HEK293 (cell line): Measurements from ENCODE around the gene ARL2BP.
A peak's percentile ranks its signal among the peaks of the same experiment; 100 is the strongest.

Experiments used
- REPIN1 ChIP-seq: fragments of 450-650 bp; formaldehyde crosslinking; IDR thresholded peaks from 2 replicates; pipeline ENCODE4 v1.5.1; 2017; ENCODE audit warnings: missing biosample characterization, missing genetic modification characterization, low read depth
- SP2 ChIP-seq: fragments of 450-650 bp; formaldehyde crosslinking; IDR thresholded peaks from 2 replicates; pipeline ENCODE4 v1.5.1; 2016; ENCODE audit warnings: missing biosample characterization, missing genetic modification characterization
- ZBTB17 ChIP-seq: fragments of 450-650 bp; formaldehyde crosslinking; IDR thresholded peaks from 2 replicates; pipeline ENCODE4 v1.5.1; 2016; ENCODE audit warnings: missing biosample characterization, missing genetic modification characterization
- ZFHX2 ChIP-seq: fragments of 450-650 bp; formaldehyde crosslinking; conservative IDR thresholded peaks from 2 replicates; pipeline ENCODE4 v1.5.1; 2016; ENCODE audit warnings: missing biosample characterization, missing genetic modification characterization
- ZNF114 ChIP-seq: fragments of 450-650 bp; formaldehyde crosslinking; IDR thresholded peaks from 2 replicates; pipeline ENCODE4 v1.5.0; 2017; ENCODE audit warnings: missing biosample characterization, missing genetic modification characterization
- ZNF350 ChIP-seq: fragments of 450-650 bp; formaldehyde crosslinking; IDR thresholded peaks from 2 replicates; pipeline ENCODE4 v1.5.0; 2017; ENCODE audit warnings: missing biosample characterization, mild to moderate bottlenecking, missing genetic modification characterization
- ZNF48 ChIP-seq: fragments of 450-650 bp; formaldehyde crosslinking; IDR thresholded peaks from 2 replicates; pipeline ENCODE4 v1.5.1; 2016; ENCODE audit warnings: missing biosample characterization, missing genetic modification characterization
- ZNF768 ChIP-seq: fragments of 450-650 bp; formaldehyde crosslinking; IDR thresholded peaks from 2 replicates; pipeline ENCODE4 v1.5.1; 2018; ENCODE audit warnings: missing biosample characterization, mild to moderate bottlenecking, missing genetic modification characterization
- TF ChIP-seq, protein P1 (sequence below): fragments of 450-650 bp; formaldehyde crosslinking; IDR thresholded peaks from 2 replicates; pipeline ENCODE4 v1.5.1; 2016; ENCODE audit warnings: missing biosample characterization, missing genetic modification characterization
- TF ChIP-seq, protein P2 (sequence below): fragments of 450-650 bp; formaldehyde crosslinking; IDR thresholded peaks from 2 replicates; pipeline ENCODE4 v1.5.1; 2016; ENCODE audit warnings: missing biosample characterization, missing genetic modification characterization
- TF ChIP-seq, protein P3 (sequence below): fragments of 450-650 bp; formaldehyde crosslinking; optimal IDR thresholded peaks from 2 replicates; pipeline ENCODE3; 2016; ENCODE audit warnings: missing biosample characterization, mild to moderate bottlenecking, missing genetic modification characterization
- TF ChIP-seq, protein P4 (sequence below): fragments of 450-650 bp; formaldehyde crosslinking; IDR thresholded peaks from 2 replicates; pipeline ENCODE4 v1.5.1; 2016; ENCODE audit warnings: missing biosample characterization, missing genetic modification characterization
- TF ChIP-seq, protein P5 (sequence below): fragments of 450-650 bp; formaldehyde crosslinking; IDR thresholded peaks from 2 replicates; pipeline ENCODE4 v1.5.1; 2016; ENCODE audit warnings: missing biosample characterization, missing genetic modification characterization, borderline replicate concordance

DNA sequence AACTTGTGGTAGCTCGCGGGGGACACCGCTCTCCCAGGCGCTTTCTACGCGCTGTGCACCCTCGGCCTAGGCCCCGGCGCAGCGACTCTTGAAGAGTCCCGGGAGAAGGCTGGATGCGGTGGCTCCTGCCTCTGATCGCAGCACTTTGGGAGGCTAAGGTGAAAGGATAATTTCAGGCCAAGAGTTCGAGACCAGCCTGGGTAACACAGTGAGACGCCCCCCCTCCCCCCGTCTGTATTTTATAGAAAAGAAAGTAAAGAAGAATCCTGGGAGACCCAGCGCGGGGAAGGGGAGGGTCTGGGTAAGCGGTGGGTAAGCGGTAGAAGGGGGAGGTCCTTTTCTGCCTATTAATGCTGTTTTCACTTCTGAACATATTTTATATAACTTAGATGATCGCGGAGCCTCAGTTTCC is 39.9 kb downstream of the ARL2BP start:
- TF ChIP-seq, protein P1, sequence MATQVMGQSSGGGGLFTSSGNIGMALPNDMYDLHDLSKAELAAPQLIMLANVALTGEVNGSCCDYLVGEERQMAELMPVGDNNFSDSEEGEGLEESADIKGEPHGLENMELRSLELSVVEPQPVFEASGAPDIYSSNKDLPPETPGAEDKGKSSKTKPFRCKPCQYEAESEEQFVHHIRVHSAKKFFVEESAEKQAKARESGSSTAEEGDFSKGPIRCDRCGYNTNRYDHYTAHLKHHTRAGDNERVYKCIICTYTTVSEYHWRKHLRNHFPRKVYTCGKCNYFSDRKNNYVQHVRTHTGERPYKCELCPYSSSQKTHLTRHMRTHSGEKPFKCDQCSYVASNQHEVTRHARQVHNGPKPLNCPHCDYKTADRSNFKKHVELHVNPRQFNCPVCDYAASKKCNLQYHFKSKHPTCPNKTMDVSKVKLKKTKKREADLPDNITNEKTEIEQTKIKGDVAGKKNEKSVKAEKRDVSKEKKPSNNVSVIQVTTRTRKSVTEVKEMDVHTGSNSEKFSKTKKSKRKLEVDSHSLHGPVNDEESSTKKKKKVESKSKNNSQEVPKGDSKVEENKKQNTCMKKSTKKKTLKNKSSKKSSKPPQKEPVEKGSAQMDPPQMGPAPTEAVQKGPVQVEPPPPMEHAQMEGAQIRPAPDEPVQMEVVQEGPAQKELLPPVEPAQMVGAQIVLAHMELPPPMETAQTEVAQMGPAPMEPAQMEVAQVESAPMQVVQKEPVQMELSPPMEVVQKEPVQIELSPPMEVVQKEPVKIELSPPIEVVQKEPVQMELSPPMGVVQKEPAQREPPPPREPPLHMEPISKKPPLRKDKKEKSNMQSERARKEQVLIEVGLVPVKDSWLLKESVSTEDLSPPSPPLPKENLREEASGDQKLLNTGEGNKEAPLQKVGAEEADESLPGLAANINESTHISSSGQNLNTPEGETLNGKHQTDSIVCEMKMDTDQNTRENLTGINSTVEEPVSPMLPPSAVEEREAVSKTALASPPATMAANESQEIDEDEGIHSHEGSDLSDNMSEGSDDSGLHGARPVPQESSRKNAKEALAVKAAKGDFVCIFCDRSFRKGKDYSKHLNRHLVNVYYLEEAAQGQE (tag by site-specific recombination): no peak
- no peak for TF ChIP-seq SP2 (tag by site-specific recombination)
- TF ChIP-seq, protein P2, sequence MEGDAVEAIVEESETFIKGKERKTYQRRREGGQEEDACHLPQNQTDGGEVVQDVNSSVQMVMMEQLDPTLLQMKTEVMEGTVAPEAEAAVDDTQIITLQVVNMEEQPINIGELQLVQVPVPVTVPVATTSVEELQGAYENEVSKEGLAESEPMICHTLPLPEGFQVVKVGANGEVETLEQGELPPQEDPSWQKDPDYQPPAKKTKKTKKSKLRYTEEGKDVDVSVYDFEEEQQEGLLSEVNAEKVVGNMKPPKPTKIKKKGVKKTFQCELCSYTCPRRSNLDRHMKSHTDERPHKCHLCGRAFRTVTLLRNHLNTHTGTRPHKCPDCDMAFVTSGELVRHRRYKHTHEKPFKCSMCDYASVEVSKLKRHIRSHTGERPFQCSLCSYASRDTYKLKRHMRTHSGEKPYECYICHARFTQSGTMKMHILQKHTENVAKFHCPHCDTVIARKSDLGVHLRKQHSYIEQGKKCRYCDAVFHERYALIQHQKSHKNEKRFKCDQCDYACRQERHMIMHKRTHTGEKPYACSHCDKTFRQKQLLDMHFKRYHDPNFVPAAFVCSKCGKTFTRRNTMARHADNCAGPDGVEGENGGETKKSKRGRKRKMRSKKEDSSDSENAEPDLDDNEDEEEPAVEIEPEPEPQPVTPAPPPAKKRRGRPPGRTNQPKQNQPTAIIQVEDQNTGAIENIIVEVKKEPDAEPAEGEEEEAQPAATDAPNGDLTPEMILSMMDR: no peak
- TF ChIP-seq, protein P3, sequence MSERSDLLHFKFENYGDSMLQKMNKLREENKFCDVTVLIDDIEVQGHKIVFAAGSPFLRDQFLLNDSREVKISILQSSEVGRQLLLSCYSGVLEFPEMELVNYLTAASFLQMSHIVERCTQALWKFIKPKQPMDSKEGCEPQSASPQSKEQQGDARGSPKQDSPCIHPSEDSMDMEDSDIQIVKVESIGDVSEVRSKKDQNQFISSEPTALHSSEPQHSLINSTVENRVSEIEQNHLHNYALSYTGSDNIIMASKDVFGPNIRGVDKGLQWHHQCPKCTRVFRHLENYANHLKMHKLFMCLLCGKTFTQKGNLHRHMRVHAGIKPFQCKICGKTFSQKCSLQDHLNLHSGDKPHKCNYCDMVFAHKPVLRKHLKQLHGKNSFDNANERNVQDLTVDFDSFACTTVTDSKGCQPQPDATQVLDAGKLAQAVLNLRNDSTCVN: no peak
- no peak for TF ChIP-seq ZNF768 (tag by site-specific recombination)
- TF ChIP-seq ZNF114 (tag by site-specific recombination): no peak
- TF ChIP-seq ZBTB17 (tag by site-specific recombination): 0 out of 2 replicates have a peak, but pooled peaks have one; percentile 4
- TF ChIP-seq, protein P4, sequence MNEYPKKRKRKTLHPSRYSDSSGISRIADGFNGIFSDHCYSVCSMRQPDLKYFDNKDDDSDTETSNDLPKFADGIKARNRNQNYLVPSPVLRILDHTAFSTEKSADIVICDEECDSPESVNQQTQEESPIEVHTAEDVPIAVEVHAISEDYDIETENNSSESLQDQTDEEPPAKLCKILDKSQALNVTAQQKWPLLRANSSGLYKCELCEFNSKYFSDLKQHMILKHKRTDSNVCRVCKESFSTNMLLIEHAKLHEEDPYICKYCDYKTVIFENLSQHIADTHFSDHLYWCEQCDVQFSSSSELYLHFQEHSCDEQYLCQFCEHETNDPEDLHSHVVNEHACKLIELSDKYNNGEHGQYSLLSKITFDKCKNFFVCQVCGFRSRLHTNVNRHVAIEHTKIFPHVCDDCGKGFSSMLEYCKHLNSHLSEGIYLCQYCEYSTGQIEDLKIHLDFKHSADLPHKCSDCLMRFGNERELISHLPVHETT (tag by site-specific recombination): no peak
- TF ChIP-seq, protein P5, sequence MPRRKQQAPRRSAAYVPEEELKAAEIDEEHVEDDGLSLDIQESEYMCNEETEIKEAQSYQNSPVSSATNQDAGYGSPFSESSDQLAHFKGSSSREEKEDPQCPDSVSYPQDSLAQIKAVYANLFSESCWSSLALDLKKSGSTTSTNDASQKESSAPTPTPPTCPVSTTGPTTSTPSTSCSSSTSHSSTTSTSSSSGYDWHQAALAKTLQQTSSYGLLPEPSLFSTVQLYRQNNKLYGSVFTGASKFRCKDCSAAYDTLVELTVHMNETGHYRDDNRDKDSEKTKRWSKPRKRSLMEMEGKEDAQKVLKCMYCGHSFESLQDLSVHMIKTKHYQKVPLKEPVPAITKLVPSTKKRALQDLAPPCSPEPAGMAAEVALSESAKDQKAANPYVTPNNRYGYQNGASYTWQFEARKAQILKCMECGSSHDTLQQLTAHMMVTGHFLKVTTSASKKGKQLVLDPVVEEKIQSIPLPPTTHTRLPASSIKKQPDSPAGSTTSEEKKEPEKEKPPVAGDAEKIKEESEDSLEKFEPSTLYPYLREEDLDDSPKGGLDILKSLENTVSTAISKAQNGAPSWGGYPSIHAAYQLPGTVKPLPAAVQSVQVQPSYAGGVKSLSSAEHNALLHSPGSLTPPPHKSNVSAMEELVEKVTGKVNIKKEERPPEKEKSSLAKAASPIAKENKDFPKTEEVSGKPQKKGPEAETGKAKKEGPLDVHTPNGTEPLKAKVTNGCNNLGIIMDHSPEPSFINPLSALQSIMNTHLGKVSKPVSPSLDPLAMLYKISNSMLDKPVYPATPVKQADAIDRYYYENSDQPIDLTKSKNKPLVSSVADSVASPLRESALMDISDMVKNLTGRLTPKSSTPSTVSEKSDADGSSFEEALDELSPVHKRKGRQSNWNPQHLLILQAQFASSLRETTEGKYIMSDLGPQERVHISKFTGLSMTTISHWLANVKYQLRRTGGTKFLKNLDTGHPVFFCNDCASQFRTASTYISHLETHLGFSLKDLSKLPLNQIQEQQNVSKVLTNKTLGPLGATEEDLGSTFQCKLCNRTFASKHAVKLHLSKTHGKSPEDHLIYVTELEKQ (tag by site-specific recombination): no peak
- no peak for TF ChIP-seq ZNF48
- no peak for TF ChIP-seq ZNF350 (tag by site-specific recombination)
- no peak for TF ChIP-seq REPIN1 (tag by site-specific recombination)
- 0 out of 2 replicates have a peak, but pooled peaks have one; percentile 2 for TF ChIP-seq ZFHX2
